Thyroid gland (tissue), 4 donors: Measurements from ENCODE around the gene SND1. TPM values are rescaled to one million over a fixed set of nuclear protein-coding genes. Genes with fewer than 3 reads are reported as not detected.

Source experiments
- DNase-seq, 2 donors: peaks; one replicate each; pipeline ENCODE4 v3.0.0-alpha.2; 2019
- H3K27ac ChIP-seq, 3 donors: fragments of 200-600 bp; sonication (generic); 1 replicate in 2 of 3; 2 replicates in 1 of 3; pipeline ENCODE4 v1.5.1; 2016 to 2019; ENCODE audit warnings: mild to moderate bottlenecking in 1 of 3, moderate library complexity in 1 of 3
- H3K27me3 ChIP-seq: fragments of 200-600 bp; sonication (generic); one replicate; pipeline ENCODE4 v1.5.1; 2019
- H3K36me3 ChIP-seq, 2 donors: fragments of 200-600 bp; sonication (generic); one replicate each; pipeline ENCODE4 v1.5.1; 2016 to 2019
- H3K4me1 ChIP-seq, 2 donors: fragments of 200-600 bp; sonication (generic); one replicate each; pipeline ENCODE4 v1.5.1; 2017 to 2019
- H3K4me3 ChIP-seq, 3 donors: fragments of 200-600 bp; sonication (generic); replicated peaks in 1 of 3; 1 replicate in 2 of 3; 2 replicates in 1 of 3; pipeline ENCODE4 v1.5.1; 2016; ENCODE audit warnings: mild to moderate bottlenecking in 1 of 3
- H3K9me3 ChIP-seq: fragments of 200-600 bp; sonication (generic); one replicate; pipeline ENCODE4 v1.5.1; 2017
- POLR2A ChIP-seq, 2 donors: fragments of 450-650 bp; IDR thresholded peaks; one replicate each; pipeline ENCODE4 v1.6.1; 2017; ENCODE audit warnings: antibody characterized with exemption in 2 of 2, mild to moderate bottlenecking in 2 of 2, moderate library complexity in 1 of 2
- WGBS, 2 donors: methylation state at CpG; one replicate each; pipeline ENCODE4 v1.1.5; 2017; 5-methylcytosine and 5-hydroxymethylcytosine counted together
- intact Hi-C: fragments of 100-400 bp; cut with DNase I; formaldehyde crosslinking; loops from one replicate; pipeline ENCODE4 v1.15.1; 2023
- total RNA-seq, 4 donors: library from RNA; depleted of rRNA; stranded (reverse); fragments of >200 nt; gene quantifications; one replicate each; pipeline ENCODE4 v1.2.3, GENCODE V29; 2016
- TF ChIP-seq, protein P1 (sequence below), 6 experiments: fragments of 200-600 bp in 3 of 6; fragments of 450-650 bp in 3 of 6; sonication (generic) in 3 of 6; IDR thresholded peaks; one replicate each; pipeline ENCODE4 v1.5.1; 2016 to 2019; ENCODE audit warnings: antibody characterized with exemption in 6 of 6, mild to moderate bottlenecking in 2 of 6, inconsistent platforms in 1 of 6, moderate library complexity in 1 of 6

The SND1 gene
- total RNA-seq, 4 donors from 2014 or later = 126 to 167 (median 144) TPM

- Histone ChIP-seq H3K4me1 (peaks cover 0 to 4% of the 10 kb centered on the region in 2 donors), H3K4me3 (no peak overlapping the region), H3K27me3 (no peaks in the 10 kb centered on the region), H3K27ac (no peak overlapping the region), H3K9me3 (no peaks in the 10 kb centered on the region), H3K36me3 (no peaks in the 10 kb centered on the region)
- 87 to 93% methylated on average over 5 of the region's 5 CpGs for WGBS, 2 donors
- intact Hi-C loops = no loop called here
- TF ChIP-seq, protein P1, sequence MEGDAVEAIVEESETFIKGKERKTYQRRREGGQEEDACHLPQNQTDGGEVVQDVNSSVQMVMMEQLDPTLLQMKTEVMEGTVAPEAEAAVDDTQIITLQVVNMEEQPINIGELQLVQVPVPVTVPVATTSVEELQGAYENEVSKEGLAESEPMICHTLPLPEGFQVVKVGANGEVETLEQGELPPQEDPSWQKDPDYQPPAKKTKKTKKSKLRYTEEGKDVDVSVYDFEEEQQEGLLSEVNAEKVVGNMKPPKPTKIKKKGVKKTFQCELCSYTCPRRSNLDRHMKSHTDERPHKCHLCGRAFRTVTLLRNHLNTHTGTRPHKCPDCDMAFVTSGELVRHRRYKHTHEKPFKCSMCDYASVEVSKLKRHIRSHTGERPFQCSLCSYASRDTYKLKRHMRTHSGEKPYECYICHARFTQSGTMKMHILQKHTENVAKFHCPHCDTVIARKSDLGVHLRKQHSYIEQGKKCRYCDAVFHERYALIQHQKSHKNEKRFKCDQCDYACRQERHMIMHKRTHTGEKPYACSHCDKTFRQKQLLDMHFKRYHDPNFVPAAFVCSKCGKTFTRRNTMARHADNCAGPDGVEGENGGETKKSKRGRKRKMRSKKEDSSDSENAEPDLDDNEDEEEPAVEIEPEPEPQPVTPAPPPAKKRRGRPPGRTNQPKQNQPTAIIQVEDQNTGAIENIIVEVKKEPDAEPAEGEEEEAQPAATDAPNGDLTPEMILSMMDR (IDR thresholded peaks at IDR 0.05) = no peak
- no peak for TF ChIP-seq POLR2A (IDR thresholded peaks at IDR 0.05)
- DNase-seq = no peak
Observed at GRCh38 chr7:127974446-127975035, 322.5 kb downstream of the SND1 start.

DNA sequence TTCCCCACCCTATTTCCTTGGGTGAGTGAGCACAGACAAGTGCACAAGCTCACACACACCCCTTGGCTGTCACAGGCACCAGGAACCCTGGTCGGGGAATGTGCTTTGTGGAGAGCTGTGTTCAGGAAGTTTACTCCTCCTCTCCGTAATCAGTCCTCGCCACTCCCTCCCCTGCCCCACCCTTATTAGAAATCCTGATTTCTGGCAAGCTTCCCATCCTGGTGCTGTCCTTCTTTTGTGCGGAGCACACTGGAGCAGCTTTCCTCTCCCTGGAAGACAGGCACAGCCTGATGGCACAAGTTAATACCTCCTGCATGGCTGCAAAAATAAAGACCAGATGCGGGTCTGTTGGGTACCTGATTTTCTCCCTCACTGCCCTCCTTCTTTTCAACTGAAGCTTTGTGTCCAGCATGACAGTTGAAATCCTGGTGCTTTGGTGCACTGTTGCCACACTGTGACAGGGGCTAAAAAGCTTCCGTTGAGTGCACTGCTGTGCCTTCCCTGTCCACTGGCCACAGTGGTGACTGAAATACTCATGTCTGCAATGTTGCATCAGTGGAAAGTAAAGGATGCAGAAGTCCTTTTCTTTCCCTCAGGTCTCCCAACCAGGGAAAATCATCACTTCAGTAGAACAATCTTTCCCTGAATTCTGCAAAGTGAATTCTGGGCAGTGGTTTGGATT lies 324.2 kb downstream of the SND1 start:
- 83 to 86% methylated on average over 6 of the region's 6 CpGs for WGBS, 2 donors
- no peak for DNase-seq

DNA sequence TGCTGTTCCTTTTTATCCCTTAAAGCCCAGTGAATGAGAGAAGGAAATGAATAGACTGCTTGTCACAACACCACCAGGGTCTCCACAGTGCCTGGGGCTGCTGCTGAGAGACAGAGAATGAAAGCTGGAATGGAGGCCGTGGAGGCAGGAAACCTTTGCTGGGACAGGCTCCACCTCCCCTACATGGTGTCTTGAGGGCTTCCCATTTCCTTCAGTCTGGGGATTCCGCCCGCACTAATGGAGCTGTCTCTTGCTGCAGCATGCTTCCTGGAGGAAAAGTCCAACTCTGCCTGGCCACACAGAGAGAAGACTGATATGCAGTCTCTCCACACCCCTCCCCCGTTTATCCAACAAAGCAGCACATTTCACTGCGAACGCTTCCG lies 324.7 kb downstream of the SND1 start:
- intact Hi-C loops = no loop called here
- no peak for DNase-seq
- Histone ChIP-seq H3K27ac (no peak overlapping the region), H3K9me3 (no peaks in the 10 kb centered on the region), H3K36me3 (no peaks in the 10 kb centered on the region), H3K4me3 (no peak overlapping the region), H3K27me3 (no peaks in the 10 kb centered on the region), H3K4me1 (peaks cover 0 to 4% of the 10 kb centered on the region in 2 donors)
- TF ChIP-seq, protein P1 (IDR thresholded peaks at IDR 0.05) = no peak
- no peak for TF ChIP-seq POLR2A (IDR thresholded peaks at IDR 0.05)
- 94 to 95% methylated on average over 7 of the region's 7 CpGs for WGBS, 2 donors

More for the DNA sequence above, 324.2 kb downstream of the SND1 start:
- TF ChIP-seq, protein P1 (IDR thresholded peaks at IDR 0.05) = no peak
- TF ChIP-seq POLR2A (IDR thresholded peaks at IDR 0.05) = no peak
- H3K4me1 ChIP-seq = peaks cover 0 to 4% of the 10 kb centered on the region in 2 donors
- H3K9me3 ChIP-seq = no peaks in the 10 kb centered on the region
- H3K27ac ChIP-seq = no peak overlapping the region
- intact Hi-C loops = no loop called here
- H3K27me3 ChIP-seq = no peaks in the 10 kb centered on the region
- H3K36me3 ChIP-seq = no peaks in the 10 kb centered on the region
- H3K4me3 ChIP-seq = no peak overlapping the region

DNA sequence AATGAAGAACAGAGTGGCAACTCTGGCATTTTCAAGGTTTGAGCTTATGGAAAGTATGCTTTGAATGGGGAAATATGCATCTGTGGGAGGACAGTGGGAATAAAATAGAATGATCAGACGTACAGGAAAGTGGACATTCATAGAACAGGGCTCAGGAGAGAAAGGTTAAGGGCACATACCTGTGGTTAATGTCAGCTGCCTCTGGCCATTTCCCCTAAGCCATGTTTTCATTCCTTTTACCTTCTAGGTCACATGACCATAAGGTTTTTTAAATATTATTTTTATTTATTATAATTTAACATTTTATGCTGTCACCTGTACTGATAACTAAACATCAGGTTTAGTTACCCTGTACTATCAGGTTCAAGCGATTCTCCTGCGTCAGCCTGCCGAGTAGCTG lies 326.4 kb downstream of the SND1 start:
- no peak overlapping the region for H3K4me3 ChIP-seq
- no peaks in the 10 kb centered on the region for H3K36me3 ChIP-seq
- intact Hi-C loops = no loop called here
- DNase-seq = no peak
- TF ChIP-seq, protein P1 (IDR thresholded peaks at IDR 0.05) = no peak
- TF ChIP-seq POLR2A (IDR thresholded peaks at IDR 0.05) = no peak
- no peaks in the 10 kb centered on the region for H3K9me3 ChIP-seq
- peaks cover 0 to 4% of the 10 kb centered on the region in 2 donors for H3K4me1 ChIP-seq
- no peaks in the 10 kb centered on the region for H3K27me3 ChIP-seq
- WGBS, 2 donors = 95 to 97% methylated on average over 4 of the region's 4 CpGs
- no peak overlapping the region for H3K27ac ChIP-seq

- Histone ChIP-seq H3K27ac (no peak overlapping the region), H3K4me1 (peaks cover 0 to 4% of the 10 kb centered on the region in 2 donors), H3K36me3 (no peaks in the 10 kb centered on the region), H3K4me3 (no peak overlapping the region), H3K9me3 (no peaks in the 10 kb centered on the region), H3K27me3 (no peaks in the 10 kb centered on the region)
- intact Hi-C loops = no loop called here
- 96 to 98% methylated on average over 9 of the region's 9 CpGs for WGBS, 2 donors
- no peak for DNase-seq
- TF ChIP-seq, protein P1 (IDR thresholded peaks at IDR 0.05) = no peak
- TF ChIP-seq POLR2A (IDR thresholded peaks at IDR 0.05) = no peak
Observed at GRCh38 chr7:127979113-127979727, 327.2 kb downstream of the SND1 start.
